Subcutaneous adipose tissue (tissue), 4 donors: ENCODE results near the gene HMG20B. TPM values are rescaled to one million over a fixed set of nuclear protein-coding genes. Genes with fewer than 3 reads are reported as not detected.

ENCODE experiments used
- CTCF ChIP-seq: fragments of 450-650 bp; IDR thresholded peaks from one replicate; pipeline ENCODE4 v1.5.1; 2016; ENCODE audit warnings: low read depth, mild to moderate bottlenecking, control low read depth, antibody characterized with exemption, moderate library complexity
- total RNA-seq, 4 donors: library from RNA; depleted of rRNA; stranded (reverse); fragments of >200 nt; gene quantifications; one replicate each; pipeline ENCODE4 v1.1.0, GENCODE V29; 2016

HMG20B gene
- total RNA-seq, 4 donors from 2014 or later, result 51.4 to 124 (median 102) TPM

GRCh38 chr19:3545669-3546034 is 27.1 kb upstream of the HMG20B start:
- no peak for TF ChIP-seq CTCF

DNA sequence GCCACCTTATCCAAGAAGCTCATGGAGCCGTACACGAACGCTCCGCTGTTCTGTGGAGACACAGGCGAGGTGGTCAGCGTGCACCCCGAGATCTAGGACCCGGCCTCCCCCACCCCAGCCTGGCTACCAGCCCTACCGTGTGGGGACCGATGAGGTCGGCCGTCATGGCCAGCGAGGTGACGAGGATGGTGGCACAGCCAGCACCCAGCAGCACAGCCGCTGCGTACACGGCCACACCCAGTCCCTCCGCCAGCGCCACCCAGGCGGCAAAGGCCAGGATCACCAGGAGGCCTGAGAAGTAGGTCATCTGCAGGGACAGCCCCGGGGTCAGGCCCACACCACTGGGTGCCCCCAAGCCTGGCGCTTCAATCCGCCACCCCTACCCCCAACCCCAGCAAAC is 26.6 kb upstream of the HMG20B start:
- no peak for TF ChIP-seq CTCF

- no peak for TF ChIP-seq CTCF
Measured at GRCh38 chr19:3547301-3547731, 25.4 kb upstream of the HMG20B start.

DNA sequence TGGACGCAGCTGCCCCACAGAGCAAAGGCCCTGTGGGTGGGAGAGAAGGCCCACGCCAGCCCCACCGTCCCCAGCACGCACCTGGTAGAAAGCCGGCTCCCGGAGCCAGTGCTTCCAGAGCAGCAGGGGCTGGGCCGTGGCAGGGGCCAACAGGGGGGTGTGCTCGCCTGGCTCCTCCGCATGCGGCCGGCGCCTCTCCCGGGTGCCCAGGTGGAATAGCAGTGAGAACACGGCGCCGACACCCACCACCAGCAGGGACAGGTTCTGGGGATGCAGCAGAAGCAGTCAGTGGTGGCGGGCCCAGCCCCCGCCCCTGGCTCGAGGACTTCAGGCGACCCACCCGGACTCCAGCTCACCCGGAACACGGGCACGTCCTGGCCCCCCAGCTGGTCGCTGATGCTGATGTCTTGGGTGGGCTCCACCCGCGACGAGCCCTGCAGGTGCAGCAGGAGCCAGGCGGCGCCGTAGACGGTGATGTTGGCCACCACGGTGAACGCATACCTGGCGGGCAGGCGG is 24.9 kb upstream of the HMG20B start:
- no peak for TF ChIP-seq CTCF

DNA sequence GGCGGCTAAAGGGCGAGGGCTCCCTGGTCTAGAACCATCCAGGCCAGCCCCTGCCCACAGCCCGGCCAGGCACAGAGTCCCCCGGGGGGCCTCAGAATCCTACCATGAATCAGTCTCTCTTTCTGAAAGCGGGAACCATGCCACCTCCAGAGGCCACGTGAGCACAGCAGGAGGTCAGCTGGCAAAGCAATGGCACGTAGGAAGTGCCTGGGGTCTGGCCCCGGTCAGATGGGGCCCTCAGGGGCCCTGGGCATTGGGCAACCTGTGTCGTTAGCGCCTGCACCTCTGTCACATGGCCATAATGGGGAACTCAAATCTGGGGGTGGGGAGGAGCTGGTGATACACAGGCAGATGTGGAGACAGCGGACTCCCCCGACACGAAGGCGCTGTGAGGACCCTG is 24.1 kb upstream of the HMG20B start:
- no peak for TF ChIP-seq CTCF

DNA sequence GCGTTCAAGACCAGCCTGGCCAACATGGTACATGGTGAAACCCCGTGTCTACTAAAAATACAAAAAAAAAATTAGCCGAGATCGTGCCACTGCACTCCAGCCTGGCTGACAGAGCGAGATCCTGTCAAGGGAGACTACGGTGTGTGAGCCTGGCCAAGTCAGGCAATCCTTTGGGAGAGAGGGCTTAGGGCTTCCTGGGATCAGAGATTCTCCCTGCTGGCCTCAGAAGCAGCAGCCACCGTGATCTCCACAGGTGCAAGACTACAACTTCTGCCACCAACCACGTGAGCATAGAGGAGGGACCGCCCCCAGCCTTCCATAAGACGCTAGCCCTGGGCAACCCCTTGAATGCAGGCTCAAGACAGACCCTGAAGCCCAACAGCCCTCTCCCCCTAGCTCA is 22.9 kb upstream of the HMG20B start:
- no peak for TF ChIP-seq CTCF

DNA sequence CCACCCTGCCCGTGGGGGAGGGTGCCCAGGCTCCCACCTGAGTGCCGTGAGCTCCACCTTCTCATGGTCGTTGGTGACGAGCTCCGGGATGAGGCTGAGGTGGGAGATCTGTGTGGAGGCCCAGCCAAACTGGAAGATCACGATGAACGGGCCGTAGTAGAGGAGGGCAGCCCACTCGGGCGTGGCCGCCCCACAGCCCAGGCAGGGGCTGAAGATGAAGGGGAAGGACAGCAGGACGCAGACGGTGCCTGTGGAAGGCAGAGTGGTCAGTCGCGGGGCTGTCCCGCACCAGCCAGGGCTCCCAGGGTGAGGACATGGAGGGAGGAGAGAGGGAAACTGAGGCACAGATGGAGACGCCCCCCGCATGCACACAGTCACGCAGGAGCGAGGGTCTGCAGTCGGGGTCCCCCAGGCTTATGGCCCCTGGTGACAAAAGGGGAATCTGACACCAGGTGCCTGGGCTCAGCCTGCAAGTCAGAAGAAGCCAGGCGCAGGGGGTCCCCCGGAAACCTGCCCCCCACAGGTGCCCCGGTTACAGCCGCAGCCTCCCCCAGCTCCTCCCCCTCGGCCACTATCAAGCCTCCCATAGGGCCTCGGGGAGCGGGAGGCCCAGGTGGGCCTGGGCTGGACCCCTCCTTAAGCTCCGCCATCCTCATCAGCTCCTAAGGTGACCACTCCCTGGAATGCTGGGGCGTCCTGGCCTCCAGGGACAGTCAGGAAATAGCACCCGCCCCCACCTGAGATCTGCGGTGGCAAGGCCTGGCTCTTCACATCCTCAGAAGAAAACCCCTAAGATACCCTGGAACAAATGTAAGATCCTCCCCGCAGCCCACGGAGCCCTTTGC is 21.6 kb upstream of the HMG20B start:
- TF ChIP-seq CTCF, result no peak
